HK-2 (cell line): Measurements from ENCODE around the gene SLC6A5.

Experiments
- DNase-seq: peaks from one replicate; pipeline ENCODE4 v3.0.0-alpha.2; 2018; ENCODE audit not compliant: unreplicated experiment

Gene SLC6A5

GRCh38 chr11:20596205-20597153 lies 2.9 kb upstream of the SLC6A5 start:
- no peak for DNase-seq

DNA sequence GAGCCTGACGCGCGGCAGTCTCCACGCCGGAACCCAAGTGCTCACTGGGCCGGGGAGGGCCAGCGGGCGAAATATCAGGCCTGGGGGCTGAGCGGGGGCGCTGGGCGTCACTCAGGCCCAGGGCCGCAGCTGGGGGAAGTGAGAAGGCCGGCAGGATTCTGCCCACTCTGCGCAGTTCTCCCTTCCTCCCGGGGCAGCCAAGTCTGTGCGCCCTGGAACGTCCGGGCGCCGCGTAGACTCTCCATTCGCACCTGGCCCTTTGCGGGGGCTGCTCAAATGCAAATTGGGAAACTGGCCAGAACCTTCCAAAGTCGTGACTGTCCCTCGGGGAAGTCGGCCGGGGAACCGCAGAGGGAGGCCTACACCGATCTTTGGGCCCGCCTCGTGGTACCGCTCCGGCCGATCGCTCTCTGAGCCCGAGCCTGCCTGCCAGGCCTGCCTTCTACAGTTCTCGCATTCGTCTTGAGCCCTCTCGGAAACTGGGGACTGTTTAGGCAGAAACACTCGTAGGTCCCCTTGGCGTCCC lies 2.2 kb upstream of the SLC6A5 start:
- no peak for DNase-seq

GRCh38 chr11:20597680-20598484 lies 1.5 kb upstream of the SLC6A5 start:
- no peak for DNase-seq

DNA sequence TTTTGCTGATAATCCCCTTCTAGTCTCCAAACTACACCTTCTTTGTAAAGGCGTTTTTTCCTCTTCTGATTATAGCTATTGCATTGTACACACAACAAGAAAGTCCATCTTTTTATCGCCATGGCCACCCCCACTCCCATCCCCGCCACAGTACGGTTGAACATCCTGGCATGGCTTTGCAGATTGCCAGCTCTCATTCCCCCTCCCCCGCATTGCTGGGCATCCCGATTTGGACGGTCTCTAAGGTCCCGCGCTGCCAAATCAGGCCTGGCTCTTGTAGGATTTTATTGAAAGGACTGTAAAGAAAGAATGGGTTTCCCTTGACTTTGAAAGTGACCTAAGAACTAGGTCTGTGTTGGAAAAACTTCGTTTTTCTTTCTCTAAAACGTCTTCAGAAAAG lies 916 bp upstream of the SLC6A5 start:
- no peak for DNase-seq

DNA sequence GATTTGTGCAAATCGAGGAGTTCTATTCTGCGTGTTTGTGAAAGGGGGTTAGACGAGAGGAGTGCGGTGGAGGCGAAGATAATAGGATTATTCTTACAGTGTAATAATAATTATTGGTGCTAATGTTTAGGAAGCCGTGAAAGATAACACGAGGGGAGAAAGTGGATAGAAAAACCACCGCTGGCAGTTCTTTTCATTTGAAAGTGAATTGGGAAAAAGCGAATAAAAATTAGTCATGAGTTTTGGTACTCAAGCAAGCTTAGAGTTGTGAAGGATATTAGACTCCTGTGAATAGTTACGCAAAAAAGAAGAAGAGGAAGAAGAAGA lies 575 bp downstream of the SLC6A5 start:
- DNase-seq: no peak

DNA sequence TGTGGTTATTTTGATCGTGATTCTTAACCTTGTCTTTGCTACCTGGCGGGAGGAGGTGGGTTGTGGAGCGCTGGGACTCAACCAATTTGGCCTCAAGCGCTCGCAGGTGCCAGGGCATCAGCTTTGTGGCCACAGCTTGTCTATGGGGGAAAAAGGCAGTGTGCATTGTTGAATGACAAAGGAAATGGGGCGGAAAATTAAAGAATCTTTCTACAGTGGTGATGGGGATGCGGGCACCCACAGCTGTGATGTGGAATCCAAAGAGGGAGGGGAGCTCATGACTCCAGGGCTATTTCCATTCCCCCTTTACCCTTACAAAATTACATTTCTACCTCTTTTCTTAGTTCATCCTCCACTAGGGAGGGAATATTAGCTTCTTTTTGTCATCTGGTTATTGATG lies 1.1 kb downstream of the SLC6A5 start:
- no peak for DNase-seq

- DNase-seq: no peak
Observed at GRCh38 chr11:20601221-20601914, 2.0 kb downstream of the SLC6A5 start.

DNA sequence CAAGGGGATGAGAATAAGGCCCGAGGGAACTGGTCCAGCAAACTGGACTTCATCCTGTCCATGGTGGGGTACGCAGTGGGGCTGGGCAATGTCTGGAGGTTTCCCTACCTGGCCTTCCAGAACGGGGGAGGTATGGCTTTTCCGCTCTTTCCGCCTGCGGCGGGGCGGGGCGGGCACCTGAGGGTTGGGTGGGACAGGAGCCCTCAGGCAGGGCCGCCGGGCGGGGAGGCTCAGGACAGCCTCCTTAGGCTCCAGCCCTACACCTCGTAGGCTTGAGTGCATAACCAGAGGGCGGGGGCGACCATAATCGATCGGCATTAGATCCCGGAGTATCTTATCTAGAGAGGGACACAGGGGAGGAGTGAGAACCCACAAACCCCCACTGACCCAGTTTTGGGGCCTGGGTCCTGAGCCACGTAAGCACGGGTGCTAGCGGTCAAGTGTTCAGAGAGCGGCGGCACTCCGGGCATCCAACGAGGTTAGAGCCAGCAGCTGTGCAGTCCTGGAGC lies 4.9 kb downstream of the SLC6A5 start:
- no peak for DNase-seq

- DNase-seq: no peak
Observed at GRCh38 chr11:20604864-20605601, 5.6 kb downstream of the SLC6A5 start.

DNA sequence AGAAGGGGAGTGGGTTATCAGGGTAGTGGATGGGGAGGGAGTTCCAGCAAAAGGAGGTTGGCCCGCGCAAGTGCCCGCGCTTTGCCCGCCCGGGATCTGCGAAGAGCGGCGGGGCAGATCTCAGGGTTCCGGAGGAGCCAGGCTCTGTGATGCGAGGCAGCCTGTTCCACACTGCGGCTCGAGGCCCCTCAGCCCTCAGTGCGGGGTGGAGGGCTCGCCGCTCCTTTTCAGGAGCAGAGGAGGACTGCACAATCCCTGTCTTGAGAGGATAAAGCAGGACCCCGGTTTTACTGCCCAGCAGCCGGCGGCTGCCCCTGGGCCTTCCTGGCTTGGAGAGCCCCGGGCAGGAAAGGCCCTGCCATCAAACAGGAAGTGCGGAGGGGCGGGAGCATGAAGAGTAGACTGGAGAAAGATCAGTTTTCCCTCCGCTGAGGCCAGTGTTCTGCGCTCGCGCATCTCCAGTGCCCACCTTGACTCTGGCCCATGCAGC lies 6.2 kb downstream of the SLC6A5 start:
- no peak for DNase-seq

DNA sequence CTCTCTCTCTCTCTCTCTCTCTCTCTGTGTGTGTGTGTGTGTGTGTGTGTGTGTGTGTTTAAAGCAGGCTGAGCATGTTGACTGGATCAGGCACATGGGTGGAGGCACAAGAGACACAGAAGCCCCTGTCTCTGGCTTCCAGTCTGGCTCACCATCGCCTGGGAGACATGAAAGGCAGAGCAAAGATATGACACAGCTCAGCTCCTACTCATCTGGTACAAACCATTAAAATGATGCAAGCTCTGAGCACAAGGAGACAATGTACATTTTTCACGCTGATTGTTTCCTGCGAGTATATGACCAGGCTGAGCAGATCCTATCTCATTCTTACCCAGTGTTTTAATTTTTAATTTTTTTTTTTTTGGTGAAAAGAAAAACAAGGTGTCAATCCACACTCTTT lies 9.5 kb downstream of the SLC6A5 start:
- no peak for DNase-seq

DNA sequence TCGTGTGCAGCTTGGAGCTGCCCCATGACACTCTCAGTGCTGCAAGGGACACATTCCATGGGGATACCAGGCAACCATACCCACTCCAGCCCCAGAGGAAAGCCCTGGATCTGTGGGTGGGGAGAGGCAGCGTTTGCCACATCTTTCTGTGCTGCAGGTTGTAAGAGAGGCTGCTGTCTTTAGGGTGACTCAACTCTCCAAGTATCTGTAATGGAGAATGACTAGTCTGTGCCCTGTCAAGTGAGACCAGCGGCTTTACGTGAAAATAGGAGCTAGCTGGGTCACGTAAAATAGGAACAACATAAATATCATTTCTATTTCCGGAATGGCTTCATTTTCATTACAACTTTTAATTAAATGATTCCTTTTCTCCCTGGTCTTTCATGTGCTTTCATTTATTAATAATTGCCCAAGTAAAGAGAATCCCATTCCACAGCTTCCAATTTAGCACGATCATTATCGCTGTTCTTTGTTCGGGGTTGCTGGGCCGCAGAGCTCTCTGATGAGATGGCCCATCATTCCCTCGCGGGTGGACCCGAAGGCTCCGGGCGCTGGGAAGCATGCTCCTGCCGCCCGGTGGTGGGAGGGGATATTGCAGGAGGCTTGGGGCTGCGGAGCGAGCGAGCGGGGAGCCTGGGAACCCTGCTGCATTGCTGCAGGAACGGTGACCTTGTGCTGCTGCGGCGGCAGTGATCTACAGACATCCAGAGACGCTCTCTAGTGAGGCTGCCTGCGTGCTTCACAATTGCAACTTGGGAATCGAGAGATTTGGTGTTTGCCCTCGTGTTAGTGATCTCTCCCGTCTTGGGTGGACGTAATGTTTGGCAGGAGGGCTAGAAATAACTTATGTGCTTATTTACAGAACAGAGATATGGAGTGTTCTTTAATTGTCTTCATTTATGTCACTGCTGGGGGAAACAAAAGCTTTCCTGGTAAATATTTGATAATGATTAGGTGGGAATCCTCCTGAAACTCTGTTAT lies 10.6 kb downstream of the SLC6A5 start:
- peak; percentile 76 for DNase-seq

- DNase-seq: no peak
Observed at GRCh38 chr11:20610825-20611224, 11.4 kb downstream of the SLC6A5 start.

DNA sequence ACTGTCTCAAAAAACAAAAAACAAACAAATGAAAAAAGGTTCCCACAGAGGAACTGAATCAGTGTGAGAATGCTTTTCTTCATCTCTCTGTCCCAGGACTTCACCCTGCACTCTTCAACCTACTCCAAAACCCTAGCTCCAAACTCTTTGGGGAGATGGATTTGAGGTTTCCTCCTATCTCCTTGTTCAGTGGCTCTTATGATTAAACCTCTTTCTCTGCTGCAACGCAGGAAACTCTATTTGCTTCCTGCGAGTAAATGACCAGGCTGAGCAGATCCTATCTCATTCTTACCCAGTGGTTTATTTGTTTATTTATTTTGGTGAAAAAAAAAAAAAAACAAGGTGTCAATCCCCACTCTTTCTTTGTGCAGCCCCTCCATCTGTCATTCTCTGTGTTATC lies 12.0 kb downstream of the SLC6A5 start:
- no peak for DNase-seq

GRCh38 chr11:20611892-20612291 lies 12.5 kb downstream of the SLC6A5 start:
- no peak for DNase-seq

DNA sequence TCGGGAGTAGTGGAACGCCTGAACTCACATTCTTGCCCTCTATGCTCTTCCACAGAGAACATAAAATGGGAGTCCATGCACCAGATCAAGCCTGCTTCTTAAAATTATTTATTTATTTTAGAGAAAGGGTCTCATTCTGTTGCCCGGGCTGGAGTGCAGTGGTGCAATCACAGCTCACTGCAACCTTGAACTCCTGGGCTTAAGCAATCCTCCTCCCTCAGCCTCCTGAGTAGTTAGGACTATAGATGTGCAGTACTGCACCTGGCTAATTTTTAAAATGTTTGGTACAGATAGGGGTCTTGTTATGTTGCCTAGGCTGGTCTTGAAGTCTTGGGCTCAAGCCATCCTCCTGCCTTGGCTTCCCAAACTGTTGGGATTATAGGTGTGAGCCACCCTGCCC lies 13.0 kb downstream of the SLC6A5 start:
- DNase-seq: no peak

GRCh38 chr11:20616920-20617319 lies 17.5 kb downstream of the SLC6A5 start:
- DNase-seq: no peak

GRCh38 chr11:20617346-20618005 lies 18.1 kb downstream of the SLC6A5 start:
- no peak for DNase-seq

DNA sequence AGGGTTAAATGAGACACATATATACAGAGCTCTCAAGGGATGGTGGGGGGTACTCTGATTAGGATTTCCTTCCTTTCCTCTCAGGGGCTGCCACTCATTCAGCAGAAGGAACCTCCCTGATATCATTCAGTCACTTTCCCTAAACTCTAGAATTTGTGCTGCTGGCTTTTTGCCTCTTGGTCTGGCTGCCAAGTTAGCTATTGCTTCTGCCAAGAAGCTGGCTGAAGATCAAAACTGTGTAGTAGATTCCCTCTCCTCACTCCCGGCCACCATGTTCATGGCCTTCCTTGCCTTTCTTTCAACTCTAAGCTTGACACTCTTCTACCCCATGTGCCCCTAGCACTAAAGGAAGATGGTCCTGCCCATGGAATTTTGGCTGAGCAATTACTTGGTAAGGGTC lies 18.7 kb downstream of the SLC6A5 start:
- DNase-seq: no peak
